Measurements from ENCODE around the gene UBE2G1. TPM values are rescaled to one million over a fixed set of nuclear protein-coding genes. Genes with fewer than 3 reads are reported as not detected.

The UBE2G1 gene
- total RNA-seq, 4 donors from 2014 or later, result 27.3 to 54.0 (median 32.0) TPM

GRCh38 chr17:4235372-4236279 lies 130.8 kb downstream of the UBE2G1 start:
- TF ChIP-seq CTCF (IDR thresholded peaks at IDR 0.05; ENCODE audit: low read depth), result no peak

- no peak for TF ChIP-seq CTCF (IDR thresholded peaks at IDR 0.05; ENCODE audit: low read depth)
Observed at GRCh38 chr17:4234401-4234800, 132.1 kb downstream of the UBE2G1 start.

- TF ChIP-seq CTCF (IDR thresholded peaks at IDR 0.05; ENCODE audit: low read depth), result no peak
Observed at GRCh38 chr17:4233668-4234258, 132.7 kb downstream of the UBE2G1 start.

- no peak for TF ChIP-seq CTCF (IDR thresholded peaks at IDR 0.05; ENCODE audit: low read depth)
Observed at GRCh38 chr17:4232168-4232813, 134.2 kb downstream of the UBE2G1 start.

- no peak for TF ChIP-seq CTCF (IDR thresholded peaks at IDR 0.05; ENCODE audit: low read depth)
Observed at GRCh38 chr17:4229627-4230541, 136.6 kb downstream of the UBE2G1 start.

- TF ChIP-seq CTCF (IDR thresholded peaks at IDR 0.05; ENCODE audit: low read depth), result no peak
Observed at GRCh38 chr17:4221899-4222659, 144.4 kb downstream of the UBE2G1 start.

All from subcutaneous adipose tissue (tissue), 4 donors.